Ectodermal cell (in vitro differentiated cells): ENCODE measurements around the gene ARL17B.
"Not testable (repeated sequence)": the region's sequence is repeated elsewhere in the genome, so short reads cannot be mapped to it uniquely, and the experiment has no call there.

Experiments
- H3K27ac ChIP-seq: 2 replicates; pipeline ENCODE4 v1.7.0; 2013; ENCODE audit warnings: mild to moderate bottlenecking, low read depth, low read length; ENCODE audit not compliant: insufficient read depth, poor library complexity, severe bottlenecking
- H3K27me3 ChIP-seq: 2 replicates; pipeline ENCODE4 v1.7.0; 2013; ENCODE audit warnings: mild to moderate bottlenecking, low read length; ENCODE audit not compliant: insufficient read depth, control insufficient read depth, poor library complexity, severe bottlenecking
- H3K36me3 ChIP-seq: one replicate; pipeline ENCODE4 v1.7.0; 2013; ENCODE audit warnings: low read length; ENCODE audit not compliant: control insufficient read depth, insufficient read depth
- H3K4me1 ChIP-seq: one replicate; pipeline ENCODE4 v1.7.0; 2013; ENCODE audit warnings: low read length; ENCODE audit not compliant: control insufficient read depth, insufficient read depth
- H3K4me3 ChIP-seq: 2 replicates; pipeline ENCODE4 v1.7.0; 2013; ENCODE audit warnings: low read depth, low read length, control low read depth; ENCODE audit not compliant: insufficient read depth
- H3K9me3 ChIP-seq: 2 replicates; pipeline ENCODE4 v1.7.0; 2013; ENCODE audit warnings: mild to moderate bottlenecking, low read length, moderate library complexity; ENCODE audit not compliant: control insufficient read depth
- WGBS, 2 experiments: methylation state at CpG; one replicate each; pipeline ENCODE4 v1.1.7; 2013; ENCODE audit warnings: missing lambda C conversion rate in 2 of 2; 5-methylcytosine and 5-hydroxymethylcytosine counted together

Gene ARL17B

DNA sequence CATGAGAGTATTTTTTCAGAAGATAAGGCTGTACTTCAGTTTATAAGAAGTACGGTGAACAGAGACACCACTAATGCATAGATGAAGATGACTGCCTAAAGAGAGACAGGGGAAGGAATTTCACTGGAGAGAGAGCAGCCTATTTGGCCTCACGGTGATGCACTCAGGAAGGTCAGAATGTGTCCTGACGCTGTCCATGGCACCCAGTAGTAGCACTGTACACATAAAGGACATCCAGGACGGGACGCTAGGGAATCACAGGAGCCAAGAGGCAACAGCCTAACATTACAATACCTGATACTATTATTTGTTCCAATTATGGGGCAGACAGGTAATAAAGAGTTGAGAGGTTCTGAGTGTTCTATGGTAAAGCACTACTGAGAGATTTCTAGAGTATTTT is 91.5 kb downstream of the ARL17B start:
- no peak overlapping the region for H3K27ac ChIP-seq
- no peaks in the 10 kb centered on the region for H3K36me3 ChIP-seq
- peaks cover 3% of the 10 kb centered on the region for H3K4me1 ChIP-seq
- no peak overlapping the region for H3K4me3 ChIP-seq
- H3K27me3 ChIP-seq: peaks cover 38% of the 10 kb centered on the region
- no peaks in the 10 kb centered on the region for H3K9me3 ChIP-seq
- WGBS, 2 experiments: 83 to 87% methylated on average over 5 of the region's 5 CpGs

DNA sequence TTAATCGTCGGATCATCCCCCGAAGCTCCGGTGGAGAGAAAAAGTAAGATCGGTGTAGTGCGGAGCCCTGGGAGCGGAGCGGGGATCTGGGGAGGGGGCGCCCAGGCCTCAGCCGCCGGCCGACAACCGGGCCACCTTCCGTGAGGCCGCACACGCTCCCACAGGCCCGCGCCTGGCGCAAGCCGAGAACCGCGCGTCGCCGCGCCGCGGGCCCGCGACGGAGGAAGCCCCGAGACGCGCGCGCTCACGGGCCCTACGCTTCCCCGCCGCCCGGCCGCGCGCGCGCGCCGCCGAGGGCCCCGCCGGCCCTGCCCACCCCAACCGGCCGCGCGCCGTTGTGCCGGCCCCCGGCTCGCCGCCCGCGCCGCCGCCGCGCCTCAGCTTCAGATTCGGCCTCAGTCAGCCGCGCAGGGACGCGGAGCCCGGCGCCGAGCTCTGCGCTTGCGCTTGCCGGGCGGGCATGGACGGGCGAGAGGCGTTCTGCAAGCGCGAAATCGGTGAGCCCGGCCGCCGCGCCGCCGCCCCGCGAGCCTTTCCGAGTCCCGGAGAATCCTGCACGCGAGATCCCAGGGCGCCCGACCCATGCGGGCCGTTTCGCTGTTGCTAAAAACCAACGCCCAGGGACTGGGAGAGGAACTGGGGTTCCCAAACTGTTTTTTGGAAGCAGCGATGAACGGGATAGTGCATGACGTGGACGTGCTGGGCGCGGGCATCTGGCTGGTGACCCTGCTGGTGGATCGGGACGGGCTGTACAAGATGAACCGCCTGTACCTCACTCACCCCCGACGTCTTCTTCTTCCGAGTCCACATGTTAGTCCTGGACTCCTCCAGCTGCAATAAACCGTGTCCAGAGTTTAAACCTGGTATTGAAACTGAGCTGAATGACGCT is 94.7 kb downstream of the ARL17B start:
- H3K4me1 ChIP-seq: peaks cover 3% of the 10 kb centered on the region
- H3K9me3 ChIP-seq: no peaks in the 10 kb centered on the region
- peaks cover 54% of the 10 kb centered on the region for H3K27me3 ChIP-seq
- WGBS, 2 experiments: 1% methylated on average over 116 of the region's 116 CpGs
- peak overlapping the region; percentile 55 for H3K4me3 ChIP-seq
- H3K36me3 ChIP-seq: no peaks in the 10 kb centered on the region
- H3K27ac ChIP-seq: peak overlapping the region; percentile 69

DNA sequence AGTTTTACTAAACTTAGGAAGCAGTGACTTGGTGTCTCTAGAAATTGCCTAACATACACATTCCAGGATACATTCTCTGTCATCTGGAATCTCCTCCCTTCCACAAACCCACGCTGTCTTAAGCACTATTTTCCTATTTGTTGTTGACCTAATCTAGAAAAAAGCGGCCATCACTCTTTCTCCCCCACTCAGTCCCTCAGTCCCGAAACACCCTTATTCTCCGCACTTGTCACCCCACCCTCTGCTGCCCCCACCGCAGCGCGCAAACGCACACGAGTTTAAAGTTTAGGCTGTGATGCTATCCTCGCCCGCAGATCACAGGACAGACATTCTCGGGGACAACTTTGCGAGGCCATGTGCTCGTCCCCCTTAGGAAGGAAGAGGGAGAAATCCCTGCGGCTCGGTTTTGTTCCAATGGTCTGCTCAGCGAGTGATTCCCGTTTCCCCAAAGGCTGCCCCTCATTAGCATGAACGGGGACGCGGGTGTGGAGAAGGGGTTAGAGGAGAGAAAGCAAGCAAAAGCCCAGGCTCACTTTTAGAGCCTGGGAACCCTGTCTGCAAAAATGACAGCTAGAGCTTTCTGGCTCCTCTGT is 95.4 kb downstream of the ARL17B start:
- not testable (repeated sequence) for H3K27ac ChIP-seq, H3K36me3 ChIP-seq, H3K9me3 ChIP-seq, H3K4me1 ChIP-seq
- Histone ChIP-seq H3K27me3 (peaks cover 56% of the 10 kb centered on the region), H3K4me3 (peak overlapping the region; percentile 55)
- WGBS, 2 experiments: 12 to 15% methylated on average over 21 of the region's 21 CpGs

DNA sequence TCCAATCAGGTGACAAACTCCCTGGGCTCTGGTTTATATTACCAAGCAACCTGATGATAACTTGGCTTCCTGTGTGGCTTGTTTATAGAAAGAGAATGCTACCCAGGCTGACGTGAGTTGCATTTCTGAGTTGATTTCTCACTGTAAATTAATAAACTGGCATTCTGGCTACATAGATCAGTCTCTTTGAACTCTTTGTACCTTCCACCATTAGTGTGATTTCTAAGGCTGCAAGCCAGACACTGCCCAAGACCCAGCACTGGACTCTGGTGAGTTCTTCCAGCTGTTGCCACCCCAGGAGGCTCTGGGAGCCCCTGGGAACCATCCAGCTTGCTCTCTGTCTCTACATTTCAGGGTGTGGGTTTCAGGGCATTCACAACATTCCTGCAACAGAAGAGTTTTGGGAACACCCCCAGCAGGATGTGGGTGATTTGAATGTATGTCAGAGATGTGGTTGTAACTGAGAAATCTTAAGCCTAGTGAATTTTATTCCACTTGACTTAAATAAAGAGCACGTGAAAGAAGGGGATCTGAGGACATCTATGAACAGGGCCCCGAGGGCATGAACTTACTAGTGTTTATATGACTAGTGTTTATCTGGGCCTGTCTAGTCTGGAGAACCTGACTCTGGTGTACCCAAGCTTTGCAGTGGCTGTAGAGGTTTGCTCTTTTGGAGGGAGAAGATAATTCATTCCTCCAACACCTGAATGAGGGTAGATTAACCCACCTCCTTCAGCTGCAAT is 96.9 kb downstream of the ARL17B start:
- Histone ChIP-seq H3K4me3 (no peak overlapping the region), H3K27me3 (peaks cover 69% of the 10 kb centered on the region), H3K9me3 (no peaks in the 10 kb centered on the region), H3K36me3 (no peaks in the 10 kb centered on the region), H3K4me1 (peaks cover 3% of the 10 kb centered on the region), H3K27ac (no peak overlapping the region)
- WGBS, 2 experiments: 72 to 78% methylated on average over 3 of the region's 3 CpGs

DNA sequence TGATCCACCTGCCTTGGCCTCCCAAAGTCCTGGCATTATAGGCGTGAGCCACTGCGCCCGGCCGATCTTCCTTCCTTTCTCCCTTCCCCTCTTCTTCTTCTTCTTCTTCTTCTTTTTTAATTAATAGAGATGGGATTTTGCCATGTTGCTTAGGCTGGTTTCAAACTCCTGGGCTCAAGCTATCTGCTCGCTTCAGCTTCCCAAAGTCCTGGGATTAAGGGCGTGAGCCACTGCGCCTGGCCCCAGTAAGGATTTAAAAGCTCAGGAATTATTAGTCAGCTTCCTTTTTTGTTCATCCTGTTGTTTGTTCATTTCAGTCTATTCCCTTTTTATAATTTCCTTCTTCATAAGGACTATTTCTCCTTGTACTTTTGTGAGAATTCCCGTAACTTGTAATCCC is 99.3 kb downstream of the ARL17B start:
- Histone ChIP-seq H3K36me3 (no peaks in the 10 kb centered on the region), H3K4me1 (peaks cover 1% of the 10 kb centered on the region), H3K27me3 (peaks cover 55% of the 10 kb centered on the region), H3K27ac (no peak overlapping the region), H3K9me3 (no peaks in the 10 kb centered on the region), H3K4me3 (no peak overlapping the region)
- 92 to 96% methylated on average over 8 of the region's 8 CpGs for WGBS, 2 experiments

DNA sequence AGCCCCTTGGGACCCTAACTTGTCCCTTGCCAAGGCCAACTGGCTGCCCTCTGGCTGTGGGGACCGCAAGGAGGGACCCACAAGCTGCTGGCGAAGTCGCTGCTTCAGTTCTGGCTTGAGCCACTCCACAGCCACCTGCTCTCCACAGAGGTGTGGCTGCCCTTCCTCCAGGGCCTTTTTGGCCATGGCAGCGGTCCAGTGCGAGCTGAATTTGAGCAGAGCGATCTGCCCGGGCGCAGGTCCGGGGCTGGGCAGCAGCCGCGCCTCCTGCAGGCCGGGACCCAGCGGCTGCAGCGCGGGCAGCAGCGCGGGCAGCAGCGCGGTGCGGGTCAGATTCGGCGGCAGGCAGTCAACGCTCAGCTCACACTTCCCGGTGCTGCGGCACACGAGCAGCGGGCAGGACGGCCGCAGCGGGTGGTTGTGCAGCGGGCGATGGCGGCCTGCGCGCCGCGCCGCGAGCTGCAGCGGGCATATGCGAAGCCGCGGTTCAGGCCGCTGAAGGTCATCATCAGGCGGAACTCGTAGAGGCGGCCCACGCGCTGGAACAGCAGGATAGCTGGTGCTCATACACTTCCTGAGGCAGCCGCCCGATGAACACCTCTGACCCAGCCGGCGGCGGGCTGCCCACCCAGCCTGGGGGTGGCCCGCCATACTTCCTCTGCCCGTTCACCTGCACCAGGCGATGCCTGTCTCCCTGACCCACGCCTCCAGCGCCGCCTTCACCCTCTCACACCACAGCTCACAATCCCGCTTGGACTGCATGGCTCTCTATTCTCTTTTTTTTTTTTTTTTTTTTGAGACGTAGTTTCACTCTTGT is 101.5 kb downstream of the ARL17B start:
- H3K36me3 ChIP-seq, H3K4me3 ChIP-seq, H3K4me1 ChIP-seq, H3K9me3 ChIP-seq, H3K27ac ChIP-seq: not testable (repeated sequence)
- WGBS, 2 experiments: 10 to 15% methylated on average over 28 to 31 of the region's 62 CpGs
- H3K27me3 ChIP-seq: peaks cover 36% of the 10 kb centered on the region

DNA sequence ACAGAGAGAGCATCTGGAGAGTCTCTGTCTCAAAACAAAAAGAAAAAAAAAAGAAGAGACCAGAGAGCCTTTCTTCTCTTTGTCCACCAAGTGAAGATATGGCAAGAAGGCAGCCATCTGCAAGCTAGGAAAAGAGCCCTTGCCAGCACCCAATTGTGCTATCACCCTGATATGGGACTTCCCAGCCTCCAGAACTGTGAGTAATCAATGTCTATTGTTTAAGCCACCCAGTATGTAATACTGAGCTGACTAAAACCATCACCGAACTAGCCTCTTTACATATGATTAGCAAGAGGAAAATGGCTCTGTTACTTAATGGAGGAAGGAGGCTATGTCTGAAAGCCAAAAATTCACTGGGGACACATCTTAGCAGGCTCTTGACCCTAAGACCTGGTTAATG is 105.2 kb downstream of the ARL17B start:
- not testable (repeated sequence) for H3K4me1 ChIP-seq, H3K27ac ChIP-seq, H3K9me3 ChIP-seq, H3K4me3 ChIP-seq, H3K36me3 ChIP-seq
- 80 to 90% methylated on average over 1 of the region's 1 CpG for WGBS, 2 experiments
- peaks cover 20% of the 10 kb centered on the region for H3K27me3 ChIP-seq

DNA sequence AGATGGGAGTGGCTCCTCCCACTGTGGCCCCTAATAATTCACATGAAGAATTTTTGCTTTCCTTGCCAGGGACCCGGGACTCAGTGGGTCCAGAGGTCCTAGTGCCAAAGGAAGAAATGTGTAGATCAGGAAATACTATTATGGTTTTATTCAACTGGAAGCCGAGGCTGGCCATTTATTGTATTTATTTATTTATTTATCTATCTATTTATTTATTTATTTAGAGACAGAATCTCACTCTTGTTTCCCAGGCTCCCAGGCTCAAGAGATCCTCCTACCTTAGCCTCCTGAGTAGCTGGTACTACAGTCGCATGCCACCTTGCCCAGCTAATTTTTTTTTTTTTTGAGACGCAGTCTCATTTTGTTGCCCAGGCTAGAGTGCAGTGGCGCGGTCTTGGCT is 107.4 kb downstream of the ARL17B start:
- H3K27me3 ChIP-seq, H3K9me3 ChIP-seq, H3K27ac ChIP-seq, H3K4me1 ChIP-seq, H3K4me3 ChIP-seq, H3K36me3 ChIP-seq: not testable (repeated sequence)
- 91 to 98% methylated on average over 3 to 4 of the region's 6 CpGs for WGBS, 2 experiments

DNA sequence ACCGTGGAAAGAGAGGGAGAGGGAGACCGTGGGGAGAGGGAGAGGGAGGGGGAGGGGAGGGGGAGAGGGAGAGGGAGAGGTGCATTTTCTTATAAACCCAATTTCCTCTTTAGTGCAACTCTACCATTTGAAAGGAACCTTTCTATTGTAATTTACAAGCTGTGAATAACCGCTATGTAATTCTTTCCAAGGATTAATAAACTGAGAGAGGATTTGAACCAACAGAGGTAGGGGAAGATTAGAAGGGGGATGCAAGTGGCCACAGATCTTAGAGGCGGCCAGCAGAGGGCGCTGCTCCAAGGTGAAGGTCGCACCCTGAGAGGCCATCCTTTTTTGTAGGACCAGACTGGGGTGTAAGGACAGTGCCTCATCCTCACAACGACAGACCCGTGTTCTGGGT is 107.8 kb downstream of the ARL17B start:
- not testable (repeated sequence) for H3K4me3 ChIP-seq, H3K9me3 ChIP-seq, H3K27ac ChIP-seq, H3K27me3 ChIP-seq, H3K4me1 ChIP-seq, H3K36me3 ChIP-seq
- 52 to 55% methylated on average over 7 to 8 of the region's 8 CpGs for WGBS, 2 experiments
